A549 (cell line): Measurements from ENCODE around the gene TSNAX. TPM values are rescaled to one million over a fixed set of nuclear protein-coding genes. Genes with fewer than 3 reads are reported as not detected.

Source experiments
- ATAC-seq, 2 experiments: fragments of 200-7000 bp in 1 of 2; fragments of >200 bp in 1 of 2; cut with Nextera tagmentation in 1 of 2; cut with Tn5 transposase in 1 of 2; 3 replicates each; pipeline versions ENCODE4 v1.8.0 to v1.9.1; 2018 to 2020; ENCODE audit warnings: mild to moderate bottlenecking in 1 of 2, moderate library complexity in 1 of 2
- CTCF ChIA-PET: fragments of 300-600 bp; sonication (Branson Sonifier 250); formaldehyde crosslinking; extraction: SDS; loops from one replicate; lab custom pipeline; 2021; ENCODE audit warnings: antibody characterized with exemption, inconsistent platforms; lab: Yijun Ruan, JAX
- POLR2A ChIA-PET: fragments of 350-600 bp; formaldehyde crosslinking; extraction: SDS; loops from one replicate; lab custom pipeline; 2021; ENCODE audit warnings: antibody characterized with exemption, inconsistent platforms; lab: Yijun Ruan, JAX
- DNase-seq, 2 experiments: peaks; one replicate each; pipeline versions ENCODE4 v3.0.0 to v3.0.0-alpha.2; 2011 to 2016; ENCODE audit warnings: low read depth in 1 of 2, low spot score in 1 of 2
- FAIRE-seq: peaks from 2 replicates; lab custom pipeline; 2011; peaks lifted over from hg19 to GRCh38; lab: Jason Lieb, UNC
- H3K27ac ChIP-seq, 2 experiments: fragments of >200 bp; sonication (Bioruptor Twin); formaldehyde crosslinking; 3 replicates each; pipeline ENCODE4 v1.5.1; 2016 to 2017
- H3K4me1 ChIP-seq: fragments of >200 bp; sonication (Bioruptor Twin); formaldehyde crosslinking; 3 replicates; pipeline ENCODE4 v1.6.1; 2016
- H3K4me2 ChIP-seq: fragments of >200 bp; sonication (Bioruptor Twin); formaldehyde crosslinking; 3 replicates; pipeline ENCODE4 v1.6.1; 2016
- H3K4me3 ChIP-seq: fragments of >200 bp; sonication (Bioruptor Twin); formaldehyde crosslinking; 3 replicates; pipeline ENCODE4 v1.5.1; 2016
- H3K9me3 ChIP-seq: fragments of >200 bp; sonication (Bioruptor Twin); formaldehyde crosslinking; 3 replicates; pipeline ENCODE4 v1.6.1; 2016
- BCL3 ChIP-seq: fragments of >200 bp; sonication (Bioruptor Twin); formaldehyde crosslinking; IDR thresholded peaks from 3 replicates; pipeline ENCODE4 v1.6.1; 2016
- BHLHE40 ChIP-seq: IDR thresholded peaks from 2 replicates; pipeline ENCODE4 v1.6.1; 2012; ENCODE audit warnings: low read depth, low read length, inconsistent platforms
- CTCF ChIP-seq: fragments of >200 bp; sonication (Bioruptor Twin); formaldehyde crosslinking; IDR thresholded peaks from 3 replicates; pipeline ENCODE4 v1.5.1; 2016
- E2F6 ChIP-seq: IDR thresholded peaks from 2 replicates; pipeline ENCODE4 v1.6.1; 2012; ENCODE audit warnings: low read depth, borderline replicate concordance
- EHF ChIP-seq: fragments of 250-450 bp; sonication (Bioruptor Pico); IDR thresholded peaks from 2 replicates; pipeline ENCODE4 v1.5.0; 2020; ENCODE audit warnings: mild to moderate bottlenecking
- ESRRA ChIP-seq: fragments of 150-350 bp; IDR thresholded peaks from 2 replicates; pipeline ENCODE4 v1.6.1; 2014; ENCODE audit warnings: mild to moderate bottlenecking, low read length, borderline replicate concordance
- FOXS1 ChIP-seq: fragments of 250-450 bp; sonication (Bioruptor Pico); IDR thresholded peaks from 2 replicates; pipeline ENCODE4 v1.5.0; 2020; ENCODE audit warnings: mild to moderate bottlenecking, moderate library complexity
- HOXB13 ChIP-seq: fragments of 250-450 bp; sonication (Bioruptor Pico); IDR thresholded peaks from 2 replicates; pipeline ENCODE4 v1.5.0; 2020; ENCODE audit warnings: low read depth, mild to moderate bottlenecking, moderate library complexity
- JUNB ChIP-seq: fragments of >200 bp; sonication (Bioruptor Twin); formaldehyde crosslinking; IDR thresholded peaks from 2 replicates; pipeline ENCODE4 v1.6.1; 2016
- KDM1A ChIP-seq: fragments of 200-600 bp; sonication (generic); IDR thresholded peaks from 2 replicates; pipeline ENCODE4 v1.6.1; 2016; ENCODE audit warnings: low read depth, mild to moderate bottlenecking
- RAD21 ChIP-seq, 2 experiments: fragments of >200 bp in 1 of 2; sonication (Bioruptor Twin) in 1 of 2; formaldehyde crosslinking in 1 of 2; IDR thresholded peaks in 1 of 2; conservative IDR thresholded peaks in 1 of 2; 2 replicates in 1 of 2; 3 replicates in 1 of 2; pipeline ENCODE4 v1.6.1; 2012 to 2018; ENCODE audit warnings: inconsistent platforms in 1 of 2
- RARB ChIP-seq: fragments of 250-450 bp; sonication (Bioruptor Pico); IDR thresholded peaks from 2 replicates; pipeline ENCODE4 v1.8.0; 2021; ENCODE audit warnings: mild to moderate bottlenecking, moderate library complexity
- RCOR1 ChIP-seq: fragments of 150-350 bp; IDR thresholded peaks from 2 replicates; pipeline ENCODE4 v1.6.1; 2014; ENCODE audit warnings: antibody characterized with exemption, low read length, low read depth
- REST ChIP-seq: fragments of 200-600 bp; sonication (generic); IDR thresholded peaks from 2 replicates; pipeline ENCODE4 v1.6.1; 2016; ENCODE audit warnings: antibody characterized with exemption, mild to moderate bottlenecking, moderate library complexity
- SREBF2 ChIP-seq: fragments of 450-650 bp; IDR thresholded peaks from 2 replicates; pipeline ENCODE4 v1.6.1; 2014; ENCODE audit warnings: mild to moderate bottlenecking, moderate library complexity
- USF2 ChIP-seq: fragments of 450-650 bp; IDR thresholded peaks from 2 replicates; pipeline ENCODE4 v1.6.1; 2014; ENCODE audit warnings: antibody characterized with exemption
- ZC3H11A ChIP-seq: fragments of 450-650 bp; IDR thresholded peaks from 2 replicates; pipeline ENCODE4 v1.6.1; 2014; ENCODE audit warnings: antibody characterized with exemption, mild to moderate bottlenecking
- WGBS: methylation state at CpG from one replicate; pipeline ENCODE4 v1.1.6; 2017; ENCODE audit errors: missing lambda C conversion rate; 5-methylcytosine and 5-hydroxymethylcytosine counted together
- polyA plus RNA-seq, 4 experiments: library from polyadenylated mRNA; depleted of rRNA in 3 of 4; stranded (reverse); fragments of >200 nt; fragmentation: RNase III in 1 of 4; extraction: RNeasy Plus Mini Kit Qiagen cat#74134 plus additional on column Dnase treatment in 1 of 4; gene quantifications; 2 replicates in 3 of 4; 3 replicates in 1 of 4; pipeline ENCODE4 v1.2.3, GENCODE V29; 2011 to 2017

TSNAX gene
- polyA plus RNA-seq, 2 of the 4 experiments (the other 2 are of a cell fraction), result 48.5 to 58.3 TPM

GRCh38 chr1:231596337-231596791 is 67.9 kb downstream of the TSNAX start:
- TF ChIP-seq FOXS1 (CRISPR knock-in tag) (no peak), E2F6 (no peak), RAD21 (conservative IDR thresholded peaks at IDR 0.05 in 1 of 2, IDR thresholded peaks at IDR 0.05 in 1 of 2) (no peak), RCOR1 (no peak), SREBF2 (no peak)
- Histone ChIP-seq H3K27ac (no peak overlapping the region), H3K4me2 (no peak overlapping the region), H3K4me3 (no peak overlapping the region), H3K9me3 (no peaks in the 10 kb centered on the region), H3K4me1 (no peaks in the 10 kb centered on the region)
- ChIA-PET CTCF (interaction anchor here (1.1 to 2.2 kb wide), 3 partner anchors 10 to 238 kb away, joined by 3 to 11 read pairs (median 3); no protein-coding TSS in a partner anchor), POLR2A (no interaction called here)
- WGBS, result 31% methylated on average over 5 of the region's 5 CpGs
- DNase-seq, result no peak
- FAIRE-seq, result no peak
- ATAC-seq, result peak in 1 of 2 experiments; percentile 32; a peak in 1 of 6 replicates

- no peak overlapping the region for H3K27ac ChIP-seq
- H3K4me1 ChIP-seq, result 0 out of 3 replicates have a peak, but pooled peaks cover 4% of the 10 kb centered on the region
- CTCF ChIA-PET, result interaction anchor here (1.0 to 1.5 kb wide), 3 partner anchors 13 to 282 kb away, joined by 3 to 6 read pairs (median 4); no protein-coding TSS in a partner anchor
- no peak overlapping the region for H3K4me2 ChIP-seq
- POLR2A ChIA-PET, result no interaction called here
- no peak for ATAC-seq
- no peak for TF ChIP-seq ZC3H11A
- no peak for TF ChIP-seq JUNB
- TF ChIP-seq BCL3, result no peak
- TF ChIP-seq REST, result no peak
- TF ChIP-seq HOXB13 (CRISPR knock-in tag), result no peak
- no peak for TF ChIP-seq ESRRA
- no peak for TF ChIP-seq KDM1A
- TF ChIP-seq RARB (CRISPR knock-in tag), result no peak
- TF ChIP-seq USF2, result no peak
- 84% methylated on average over 1 of the region's 1 CpG for WGBS
- FAIRE-seq, result no peak
- no peak for DNase-seq
- no peaks in the 10 kb centered on the region for H3K9me3 ChIP-seq
- H3K4me3 ChIP-seq, result no peak overlapping the region
Observed at GRCh38 chr1:231597971-231598370, 69.5 kb downstream of the TSNAX start.

- TF ChIP-seq CTCF, result no peak
- no peak for TF ChIP-seq EHF
- no peak for TF ChIP-seq BHLHE40
- FAIRE-seq (no peak), ATAC-seq (no peak), DNase-seq (no peak)
- H3K27ac ChIP-seq, result no peak overlapping the region
- 0 out of 3 replicates have a peak, but pooled peaks cover 4% of the 10 kb centered on the region for H3K4me1 ChIP-seq
- H3K4me2 ChIP-seq, result no peak overlapping the region
- ChIA-PET CTCF (interaction anchor here (0.6 to 2.6 kb wide), 4 partner anchors 10 to 243 kb away, joined by 4 to 12 read pairs (median 7); no protein-coding TSS in a partner anchor), POLR2A (no interaction called here)
- WGBS, result 68% methylated on average over 7 of the region's 7 CpGs
- H3K4me3 ChIP-seq, result no peak overlapping the region
- no peaks in the 10 kb centered on the region for H3K9me3 ChIP-seq
Observed at GRCh38 chr1:231600458-231600976, 72.0 kb downstream of the TSNAX start.
